Upper lobe of left lung (tissue), 6 donors: Measurements from ENCODE around the gene EEIG1. TPM values are rescaled to one million over a fixed set of nuclear protein-coding genes. Genes with fewer than 3 reads are reported as not detected.
A peak's percentile ranks its signal among the peaks of the same experiment; 100 is the strongest.

Source experiments
- ATAC-seq, 2 donors: fragments of 200-7000 bp; cut with Tn5 transposase; one replicate each; pipeline ENCODE4 v1.9.1; 2022; ENCODE audit warnings: mild to moderate bottlenecking in 2 of 2, moderate library complexity in 2 of 2; ENCODE audit not compliant: low FRiP score in 2 of 2
- DNase-seq, 2 donors: peaks; one replicate each; pipeline ENCODE4 v3.0.0-alpha.2; 2019 to 2020
- H3K27ac ChIP-seq, 4 donors: fragments of 200-600 bp; sonication (generic); one replicate each; pipeline ENCODE4 v1.5.1; 2016 to 2019
- H3K27me3 ChIP-seq, 4 donors: fragments of 200-600 bp; sonication (generic); one replicate each; pipeline ENCODE4 v1.5.1; 2017 to 2019
- H3K36me3 ChIP-seq, 4 donors: fragments of 200-600 bp; sonication (generic); one replicate each; pipeline ENCODE4 v1.5.1; 2016 to 2019
- H3K4me1 ChIP-seq, 4 donors: fragments of 200-600 bp; sonication (generic); one replicate each; pipeline ENCODE4 v1.5.1; 2018 to 2019
- H3K4me3 ChIP-seq, 4 donors: fragments of 200-600 bp; sonication (generic); one replicate each; pipeline ENCODE4 v1.5.1; 2017 to 2019; ENCODE audit warnings: mild to moderate bottlenecking in 2 of 4, moderate library complexity in 1 of 4
- H3K9me3 ChIP-seq, 4 donors: fragments of 200-600 bp; sonication (generic); one replicate each; pipeline ENCODE4 v1.5.1; 2018 to 2019
- EP300 ChIP-seq, 4 donors: sonication (generic); formaldehyde crosslinking; IDR thresholded peaks; one replicate each; pipeline ENCODE4 v1.5.1; 2017; ENCODE audit warnings: antibody characterized with exemption in 4 of 4, control low read depth in 2 of 4
- POLR2A ChIP-seq, 4 donors: fragments of 450-650 bp; IDR thresholded peaks; one replicate each; pipeline ENCODE4 v1.5.1; 2016 to 2017; ENCODE audit warnings: antibody characterized with exemption in 4 of 4, mild to moderate bottlenecking in 2 of 4
- POLR2AphosphoS5 ChIP-seq, 2 donors: sonication (generic); formaldehyde crosslinking; IDR thresholded peaks; one replicate each; pipeline ENCODE4 v1.5.1; 2017; ENCODE audit warnings: antibody characterized with exemption in 2 of 2
- whole genome bisulfite sequencing, 2 donors: methylation state at CpG; one replicate each; pipeline ENCODE4 v1.1.5; 2017 to 2018; 5-methylcytosine and 5-hydroxymethylcytosine counted together
- total RNA-seq, 6 donors: library from RNA; depleted of rRNA in 4 of 6; stranded (reverse); fragments of >200 nt in 4 of 6; gene quantifications; one replicate each; pipeline versions ENCODE4 v1.1.0 to v1.2.1, GENCODE V29; 2016 to 2021
- TF ChIP-seq, protein P1 (sequence below), 6 experiments: fragments of 450-650 bp in 4 of 6; fragments of 200-600 bp in 2 of 6; sonication (generic) in 2 of 6; IDR thresholded peaks; one replicate each; pipeline ENCODE4 v1.5.1; 2016 to 2019; ENCODE audit warnings: antibody characterized with exemption in 6 of 6
- donor health status: DM: no; HTN: no; CAD: no; lungs with moderate emphysema.
- donor health status: DM: no; HTN: yes; CAD: no; lungs with severe emphysema.

Gene EEIG1
- total RNA-seq = 10 to 100 TPM; 17.8 to 60.7 (median 48.0) TPM

DNA sequence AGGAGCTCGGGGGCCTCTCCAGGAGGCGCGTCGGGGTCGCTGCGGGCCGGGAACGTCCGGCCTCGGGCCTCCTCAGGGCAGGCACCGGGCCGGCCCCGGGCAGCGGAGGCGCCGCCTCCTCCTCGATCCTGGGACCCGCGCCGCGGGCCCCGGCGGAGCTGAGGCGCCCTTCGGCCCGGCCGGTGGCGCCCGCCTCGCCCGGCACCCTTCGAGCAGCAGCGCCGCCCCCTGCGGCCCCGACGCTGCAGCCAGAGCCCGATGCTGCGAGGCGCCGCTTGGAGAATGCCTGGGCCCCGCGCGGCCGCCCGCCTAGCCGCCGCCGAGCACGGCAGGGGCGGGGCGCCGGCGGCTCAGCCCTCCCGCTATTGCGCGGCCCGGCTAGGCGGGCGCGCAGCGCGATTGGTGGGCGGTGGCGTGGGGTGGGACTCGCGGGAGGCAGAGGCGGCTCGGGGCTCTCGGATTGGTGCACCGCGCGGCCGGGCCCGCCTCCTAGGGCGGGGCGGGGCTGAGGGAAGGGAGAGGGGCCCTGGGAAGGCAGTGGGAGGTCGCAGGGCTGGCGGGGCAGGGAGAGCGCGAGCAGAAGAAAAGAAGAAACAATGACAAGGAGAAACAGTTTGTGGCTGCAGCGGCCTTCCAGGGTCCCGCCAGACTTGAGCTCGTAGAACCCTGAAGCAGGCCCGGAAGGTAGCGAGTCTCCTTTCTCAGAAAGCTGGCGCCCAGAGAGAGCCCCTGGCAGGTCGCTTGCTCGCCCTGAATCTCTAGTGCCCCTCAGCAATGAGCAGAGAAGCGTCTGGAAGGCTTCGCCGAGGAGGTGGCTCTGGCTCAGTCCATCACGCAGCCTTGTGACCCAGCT lies at the start of gene EEIG1:
EEIG1 (minus strand) TSS at position 284 of the 853 bp plus-strand sequence. CDS start 852 bp downstream, outside the sequence.
- TF ChIP-seq POLR2A (IDR thresholded peaks at IDR 0.05) (peak in 3 of 4 donors; percentile 59 to 72 (median 66)), POLR2AphosphoS5 (IDR thresholded peaks at IDR 0.05) (peak; percentile 43 to 52), EP300 (IDR thresholded peaks at IDR 0.05) (no peak)
- TF ChIP-seq, protein P1, sequence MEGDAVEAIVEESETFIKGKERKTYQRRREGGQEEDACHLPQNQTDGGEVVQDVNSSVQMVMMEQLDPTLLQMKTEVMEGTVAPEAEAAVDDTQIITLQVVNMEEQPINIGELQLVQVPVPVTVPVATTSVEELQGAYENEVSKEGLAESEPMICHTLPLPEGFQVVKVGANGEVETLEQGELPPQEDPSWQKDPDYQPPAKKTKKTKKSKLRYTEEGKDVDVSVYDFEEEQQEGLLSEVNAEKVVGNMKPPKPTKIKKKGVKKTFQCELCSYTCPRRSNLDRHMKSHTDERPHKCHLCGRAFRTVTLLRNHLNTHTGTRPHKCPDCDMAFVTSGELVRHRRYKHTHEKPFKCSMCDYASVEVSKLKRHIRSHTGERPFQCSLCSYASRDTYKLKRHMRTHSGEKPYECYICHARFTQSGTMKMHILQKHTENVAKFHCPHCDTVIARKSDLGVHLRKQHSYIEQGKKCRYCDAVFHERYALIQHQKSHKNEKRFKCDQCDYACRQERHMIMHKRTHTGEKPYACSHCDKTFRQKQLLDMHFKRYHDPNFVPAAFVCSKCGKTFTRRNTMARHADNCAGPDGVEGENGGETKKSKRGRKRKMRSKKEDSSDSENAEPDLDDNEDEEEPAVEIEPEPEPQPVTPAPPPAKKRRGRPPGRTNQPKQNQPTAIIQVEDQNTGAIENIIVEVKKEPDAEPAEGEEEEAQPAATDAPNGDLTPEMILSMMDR (IDR thresholded peaks at IDR 0.05) = peak in 4 of 6 experiments; percentile 22 to 55 (median 36)
- Histone ChIP-seq H3K4me1 (peaks cover 32 to 51% (median 48%) of the 10 kb centered on the region in 4 donors), H3K27me3 (no peaks in the 10 kb centered on the region), H3K36me3 (no peaks in the 10 kb centered on the region), H3K27ac (peak within 1 kb of the TSS; percentile 82 to 91 (median 88)), H3K9me3 (no peaks in the 10 kb centered on the region), H3K4me3 (peak within 1 kb of the TSS; percentile 62 to 95 (median 82))
- DNase-seq = peak; percentile 96 to 100
- WGBS, 2 donors = 0 to 1% methylated on average over 26 to 39 of the region's 93 CpGs
- ATAC-seq = peak; percentile 95 to 97

DNA sequence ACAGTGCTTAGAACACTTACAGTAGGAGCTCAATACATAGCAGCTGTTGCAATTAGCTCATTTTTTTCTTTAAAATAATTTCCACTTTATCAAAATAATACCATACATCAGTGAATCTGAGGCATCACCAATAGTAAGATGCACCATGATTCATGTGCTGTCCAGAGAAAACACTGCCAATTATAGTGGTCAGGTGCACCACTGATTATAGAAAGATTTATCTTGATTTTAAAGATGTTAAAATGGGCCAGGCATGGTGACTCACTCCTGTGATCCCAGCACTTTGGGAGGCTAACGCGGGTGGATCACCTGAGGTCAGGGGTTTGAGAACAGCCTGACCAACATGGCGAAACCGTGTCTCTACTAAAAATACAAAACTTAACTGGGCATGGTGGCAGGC lies 46.9 kb upstream of the EEIG1 start:
- ATAC-seq = no peak
- no peak for DNase-seq
- peak overlapping the region in 1 of 4 donors; percentile 54 for H3K27ac ChIP-seq
- peaks cover 0 to 12% (median 4%) of the 10 kb centered on the region in 4 donors for H3K4me1 ChIP-seq
- H3K36me3 ChIP-seq = no peaks in the 10 kb centered on the region
- TF ChIP-seq POLR2AphosphoS5 (IDR thresholded peaks at IDR 0.05) (no peak), POLR2A (IDR thresholded peaks at IDR 0.05) (no peak), EP300 (IDR thresholded peaks at IDR 0.05) (no peak)
- TF ChIP-seq, protein P1 (IDR thresholded peaks at IDR 0.05) = no peak
- WGBS, 2 donors = 81% methylated on average over 4 of the region's 4 CpGs
- no peak overlapping the region for H3K4me3 ChIP-seq
- H3K9me3 ChIP-seq = no peaks in the 10 kb centered on the region
- no peaks in the 10 kb centered on the region for H3K27me3 ChIP-seq

DNA sequence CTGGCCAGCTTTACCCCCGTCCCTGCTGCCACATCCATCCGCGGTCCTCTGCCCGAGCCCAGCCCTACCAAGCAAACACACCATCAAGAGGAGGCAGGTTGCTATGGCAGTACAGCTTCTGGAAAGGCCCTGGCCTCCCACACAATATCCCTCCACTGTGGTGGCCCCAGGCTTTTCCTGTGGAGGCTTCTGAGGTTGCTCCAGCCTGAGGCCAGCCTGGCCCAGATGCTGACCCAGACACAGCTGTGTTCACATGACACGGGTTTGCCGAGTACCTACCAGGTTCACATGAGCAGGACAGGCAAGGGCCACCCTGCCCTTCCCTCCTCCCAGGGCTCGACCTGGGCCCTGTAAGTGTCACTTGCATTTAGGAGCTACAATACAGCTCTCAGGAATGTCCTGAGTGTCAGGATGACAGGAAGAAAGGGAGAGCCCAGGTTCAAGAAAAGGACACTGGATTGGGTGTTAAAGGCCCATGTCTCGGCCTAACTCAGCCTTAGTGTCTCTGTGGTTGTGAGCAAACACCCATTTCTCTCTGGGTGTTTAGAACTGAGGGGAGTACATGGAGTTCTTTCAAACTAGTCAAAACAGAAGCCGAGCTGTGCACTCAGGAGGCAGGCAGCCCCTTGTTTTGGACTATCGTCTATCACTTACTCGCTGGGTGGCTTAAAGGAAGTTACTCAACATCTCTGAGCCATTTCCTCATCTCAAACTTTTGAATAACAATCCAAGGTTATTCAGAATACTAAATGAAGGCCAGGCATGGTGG lies 46.2 kb upstream of the EEIG1 start:
- Histone ChIP-seq H3K36me3 (no peaks in the 10 kb centered on the region), H3K4me3 (no peak overlapping the region), H3K27me3 (no peaks in the 10 kb centered on the region), H3K9me3 (no peaks in the 10 kb centered on the region), H3K4me1 (peaks cover 0 to 12% (median 4%) of the 10 kb centered on the region in 4 donors), H3K27ac (peak overlapping the region; percentile 54 to 80 (median 70))
- ATAC-seq = peak; percentile 23 to 35
- peak in 1 of 2 donors; percentile 27 for DNase-seq
- TF ChIP-seq EP300 (IDR thresholded peaks at IDR 0.05) (no peak), POLR2A (IDR thresholded peaks at IDR 0.05) (peak in 1 of 4 donors; percentile 18)
- WGBS, 2 donors = 56 to 61% methylated on average over 11 of the region's 11 CpGs

DNA sequence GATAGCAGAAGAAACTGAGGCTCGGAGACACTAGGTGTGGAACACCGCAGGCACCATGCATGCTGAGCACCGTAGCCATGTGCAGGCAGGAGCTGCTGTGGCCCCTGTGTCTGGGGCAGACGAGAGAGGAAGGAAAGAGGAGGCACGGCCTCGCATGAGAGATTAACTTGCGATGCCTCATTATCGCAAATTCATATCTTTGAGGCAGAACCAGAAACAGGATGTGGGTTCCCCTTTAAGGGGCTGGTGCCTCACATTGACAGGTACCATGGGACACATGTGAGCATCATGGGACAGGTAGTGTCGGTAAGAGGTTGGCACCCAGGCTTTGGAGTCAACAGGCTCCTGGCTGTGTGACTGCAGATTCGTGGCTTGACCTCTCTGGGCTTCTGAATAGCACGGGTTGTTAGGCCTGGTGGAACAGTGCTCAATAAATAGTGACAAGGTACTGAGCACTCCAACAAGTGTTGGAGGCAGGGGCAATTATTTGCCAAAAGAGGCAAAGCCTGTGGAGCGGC lies 45.5 kb upstream of the EEIG1 start:
- ATAC-seq (peak; percentile 26 to 50), DNase-seq (peak in 1 of 2 donors; percentile 31)
- TF ChIP-seq POLR2AphosphoS5 (IDR thresholded peaks at IDR 0.05) (peak in 1 of 2 donors; percentile 36), POLR2A (IDR thresholded peaks at IDR 0.05) (peak in 1 of 4 donors; percentile 27), EP300 (IDR thresholded peaks at IDR 0.05) (peak in 1 of 4 donors; percentile 23)
- TF ChIP-seq, protein P1 (IDR thresholded peaks at IDR 0.05) = no peak
- 72 to 74% methylated on average over 12 of the region's 12 CpGs for WGBS, 2 donors
- Histone ChIP-seq H3K36me3 (no peaks in the 10 kb centered on the region), H3K27ac (peak overlapping the region; percentile 54 to 80 (median 70)), H3K4me3 (no peak overlapping the region), H3K9me3 (no peaks in the 10 kb centered on the region), H3K4me1 (peaks cover 0 to 12% (median 4%) of the 10 kb centered on the region in 4 donors), H3K27me3 (no peaks in the 10 kb centered on the region)
